Tibial nerve (tissue), 4 donors: Measurements from ENCODE around the gene FGA. TPM values are rescaled to one million over a fixed set of nuclear protein-coding genes. Genes with fewer than 3 reads are reported as not detected.

Experiments
- DNase-seq, 2 donors: peaks; one replicate each; pipeline ENCODE4 v3.0.0-alpha.2; 2019; ENCODE audit warnings: low spot score in 2 of 2
- H3K27ac ChIP-seq, 4 donors: fragments of 200-600 bp; sonication (generic) in 3 of 4; one replicate each; pipeline ENCODE4 v1.5.1; 2017 to 2019; ENCODE audit warnings: mild to moderate bottlenecking in 1 of 4
- H3K27me3 ChIP-seq, 2 donors: fragments of 200-600 bp; sonication (generic) in 1 of 2; one replicate each; pipeline versions ENCODE4 v1.5.1 to v1.6.0; 2017 to 2019
- H3K36me3 ChIP-seq, 3 donors: fragments of 200-600 bp; sonication (generic); one replicate each; pipeline ENCODE4 v1.5.1; 2018 to 2019
- H3K4me1 ChIP-seq, 4 donors: fragments of 200-600 bp; sonication (generic) in 3 of 4; one replicate each; pipeline ENCODE4 v1.5.1; 2017 to 2019
- H3K4me3 ChIP-seq, 4 donors: fragments of 200-600 bp; sonication (generic) in 3 of 4; one replicate each; pipeline ENCODE4 v1.5.1; 2017 to 2019; ENCODE audit warnings: mild to moderate bottlenecking in 1 of 4, moderate library complexity in 1 of 4
- H3K9me3 ChIP-seq, 4 donors: fragments of 200-600 bp; sonication (generic) in 3 of 4; one replicate each; pipeline ENCODE4 v1.5.1; 2017 to 2019
- EP300 ChIP-seq, 2 donors: sonication (generic); formaldehyde crosslinking; IDR thresholded peaks; one replicate each; pipeline ENCODE4 v1.6.1; 2017; ENCODE audit warnings: antibody characterized with exemption in 2 of 2, mild to moderate bottlenecking in 1 of 2
- POLR2A ChIP-seq, 2 donors: fragments of 450-650 bp; IDR thresholded peaks; one replicate each; pipeline ENCODE4 v1.6.1; 2017; ENCODE audit warnings: antibody characterized with exemption in 2 of 2, mild to moderate bottlenecking in 2 of 2, moderate library complexity in 2 of 2
- WGBS, 2 donors: methylation state at CpG; one replicate each; pipeline ENCODE4 v1.1.5; 2018; 5-methylcytosine and 5-hydroxymethylcytosine counted together
- total RNA-seq, 4 donors: library from RNA; depleted of rRNA; stranded (reverse); fragments of >200 nt; gene quantifications; one replicate each; pipeline ENCODE4 v1.1.0, GENCODE V29; 2016
- TF ChIP-seq, protein P1 (sequence below), 5 experiments: fragments of 200-600 bp in 3 of 5; fragments of 450-650 bp in 2 of 5; sonication (generic) in 3 of 5; IDR thresholded peaks; one replicate each; pipeline ENCODE4 v1.5.1; 2016 to 2019; ENCODE audit warnings: antibody characterized with exemption in 5 of 5, mild to moderate bottlenecking in 3 of 5, moderate library complexity in 2 of 5

The FGA gene
- total RNA-seq, 4 donors from 2014 or later, result 7.2 TPM; not detected in 3

- Histone ChIP-seq H3K36me3 (no peaks in the 10 kb centered on the region), H3K4me3 (no peak overlapping the region)
- 90 to 92% methylated on average over 3 of the region's 3 CpGs for WGBS, 2 donors
Measured at GRCh38 chr4:154608361-154609252, 18.1 kb upstream of the FGA start.

GRCh38 chr4:154606728-154607723 lies 16.5 kb upstream of the FGA start:
- no peak overlapping the region for H3K27ac ChIP-seq
- TF ChIP-seq POLR2A (IDR thresholded peaks at IDR 0.05) (no peak), EP300 (IDR thresholded peaks at IDR 0.05) (no peak)
- TF ChIP-seq, protein P1, sequence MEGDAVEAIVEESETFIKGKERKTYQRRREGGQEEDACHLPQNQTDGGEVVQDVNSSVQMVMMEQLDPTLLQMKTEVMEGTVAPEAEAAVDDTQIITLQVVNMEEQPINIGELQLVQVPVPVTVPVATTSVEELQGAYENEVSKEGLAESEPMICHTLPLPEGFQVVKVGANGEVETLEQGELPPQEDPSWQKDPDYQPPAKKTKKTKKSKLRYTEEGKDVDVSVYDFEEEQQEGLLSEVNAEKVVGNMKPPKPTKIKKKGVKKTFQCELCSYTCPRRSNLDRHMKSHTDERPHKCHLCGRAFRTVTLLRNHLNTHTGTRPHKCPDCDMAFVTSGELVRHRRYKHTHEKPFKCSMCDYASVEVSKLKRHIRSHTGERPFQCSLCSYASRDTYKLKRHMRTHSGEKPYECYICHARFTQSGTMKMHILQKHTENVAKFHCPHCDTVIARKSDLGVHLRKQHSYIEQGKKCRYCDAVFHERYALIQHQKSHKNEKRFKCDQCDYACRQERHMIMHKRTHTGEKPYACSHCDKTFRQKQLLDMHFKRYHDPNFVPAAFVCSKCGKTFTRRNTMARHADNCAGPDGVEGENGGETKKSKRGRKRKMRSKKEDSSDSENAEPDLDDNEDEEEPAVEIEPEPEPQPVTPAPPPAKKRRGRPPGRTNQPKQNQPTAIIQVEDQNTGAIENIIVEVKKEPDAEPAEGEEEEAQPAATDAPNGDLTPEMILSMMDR (IDR thresholded peaks at IDR 0.05), result no peak
- H3K27me3 ChIP-seq, result no peaks in the 10 kb centered on the region
- no peak for DNase-seq
- H3K4me3 ChIP-seq, result no peak overlapping the region
- H3K4me1 ChIP-seq, result no peaks in the 10 kb centered on the region
- H3K9me3 ChIP-seq, result no peaks in the 10 kb centered on the region
- no peaks in the 10 kb centered on the region for H3K36me3 ChIP-seq
- WGBS, 2 donors, result 90 to 92% methylated on average over 6 of the region's 6 CpGs

More at GRCh38 chr4:154608361-154609252, 18.1 kb upstream of the FGA start:
- TF ChIP-seq POLR2A (IDR thresholded peaks at IDR 0.05), result no peak
- TF ChIP-seq, protein P1 (IDR thresholded peaks at IDR 0.05), result no peak
- TF ChIP-seq EP300 (IDR thresholded peaks at IDR 0.05), result no peak
- H3K27ac ChIP-seq, result no peak overlapping the region
- no peaks in the 10 kb centered on the region for H3K9me3 ChIP-seq
- no peak for DNase-seq
- no peaks in the 10 kb centered on the region for H3K4me1 ChIP-seq
- no peaks in the 10 kb centered on the region for H3K27me3 ChIP-seq

DNA sequence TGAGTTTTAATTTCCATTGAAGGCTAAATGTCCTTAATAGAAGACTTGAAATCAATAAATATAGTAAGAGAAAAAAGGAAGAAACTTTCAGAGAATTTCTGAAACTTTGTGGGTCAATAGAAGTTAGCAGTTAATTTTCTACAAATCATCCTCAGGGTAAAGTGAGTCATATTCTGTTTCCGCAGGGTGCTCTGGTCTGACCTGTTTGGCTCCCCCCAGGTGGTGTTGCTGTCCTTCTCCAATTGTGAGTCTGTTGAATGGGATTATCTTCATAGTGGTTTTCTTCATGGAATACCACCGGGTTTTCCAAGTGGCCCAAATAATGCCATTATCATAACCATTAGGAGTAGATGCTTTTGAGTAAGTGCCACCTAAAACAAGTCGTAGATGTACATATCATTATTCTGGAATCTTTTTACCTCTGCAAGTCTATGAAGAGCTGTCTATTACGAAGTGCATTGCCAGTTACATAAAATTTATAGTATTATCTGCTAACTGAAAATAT lies 14.2 kb upstream of the FGA start:
- WGBS, 2 donors, result 81 to 86% methylated on average over 4 of the region's 4 CpGs
- TF ChIP-seq, protein P1 (IDR thresholded peaks at IDR 0.05), result no peak
- TF ChIP-seq EP300 (IDR thresholded peaks at IDR 0.05) (no peak), POLR2A (IDR thresholded peaks at IDR 0.05) (no peak)
- no peak for DNase-seq

GRCh38 chr4:154603033-154603943 lies 12.7 kb upstream of the FGA start:
- Histone ChIP-seq H3K27me3 (no peaks in the 10 kb centered on the region), H3K9me3 (no peaks in the 10 kb centered on the region), H3K4me3 (no peak overlapping the region), H3K36me3 (no peaks in the 10 kb centered on the region), H3K4me1 (no peaks in the 10 kb centered on the region), H3K27ac (no peak overlapping the region)
- TF ChIP-seq, protein P1 (IDR thresholded peaks at IDR 0.05), result no peak
- TF ChIP-seq POLR2A (IDR thresholded peaks at IDR 0.05) (no peak), EP300 (IDR thresholded peaks at IDR 0.05) (no peak)
- WGBS, 2 donors, result 80 to 85% methylated on average over 6 of the region's 6 CpGs
- DNase-seq, result no peak

More for the DNA sequence above, 14.2 kb upstream of the FGA start:
- Histone ChIP-seq H3K4me3 (no peak overlapping the region), H3K9me3 (no peaks in the 10 kb centered on the region), H3K4me1 (no peaks in the 10 kb centered on the region), H3K27ac (no peak overlapping the region), H3K27me3 (no peaks in the 10 kb centered on the region), H3K36me3 (no peaks in the 10 kb centered on the region)
